ENCODE results near the gene YAF2.
A peak's percentile ranks its signal among the peaks of the same experiment; 100 is the strongest.
"Not testable (repeated sequence)": the region's sequence is repeated elsewhere in the genome, so short reads cannot be mapped to it uniquely, and the experiment has no call there.

The YAF2 gene

GRCh38 chr12:42252645-42253044 is 14.6 kb upstream of the YAF2 start:
- not testable (repeated sequence) for DNase-seq

GRCh38 chr12:42249033-42249432 is 11.0 kb upstream of the YAF2 start:
- not testable (repeated sequence) for DNase-seq

- DNase-seq: no peak
These were observed 2.2 kb upstream of the YAF2 start for GRCh38 chr12:42240131-42240750.

GRCh38 chr12:42237853-42238239 is 202 bp downstream of the YAF2 start:
- no peak for DNase-seq

GRCh38 chr12:42237052-42237852 is 796 bp downstream of the YAF2 start:
- DNase-seq: peak; percentile 77

GRCh38 chr12:42236017-42236416 is 2.0 kb downstream of the YAF2 start:
- DNase-seq: no peak

- DNase-seq: no peak
These were observed 2.6 kb downstream of the YAF2 start for GRCh38 chr12:42235426-42235825.

- no peak for DNase-seq
These were observed 3.1 kb downstream of the YAF2 start for GRCh38 chr12:42234970-42235369.

- not testable (repeated sequence) for DNase-seq
These were observed 10.5 kb downstream of the YAF2 start for GRCh38 chr12:42227525-42227924.

- DNase-seq: not testable (repeated sequence)
These were observed 13.5 kb downstream of the YAF2 start for GRCh38 chr12:42224501-42224900.

- DNase-seq: no peak
These were observed 15.3 kb downstream of the YAF2 start for GRCh38 chr12:42222724-42223123.

- DNase-seq: no peak
These were observed 16.3 kb downstream of the YAF2 start for GRCh38 chr12:42221726-42222125.

- no peak for DNase-seq
These were observed 20.4 kb downstream of the YAF2 start for GRCh38 chr12:42217656-42218055.

GRCh38 chr12:42216737-42217136 is 21.3 kb downstream of the YAF2 start:
- no peak for DNase-seq

- not testable (repeated sequence) for DNase-seq
These were observed 22.3 kb downstream of the YAF2 start for GRCh38 chr12:42215759-42216158.

- no peak for DNase-seq
These were observed 24.1 kb downstream of the YAF2 start for GRCh38 chr12:42213954-42214426.

- DNase-seq: peak; percentile 69
These were observed 25.0 kb downstream of the YAF2 start for GRCh38 chr12:42213023-42213422.

GRCh38 chr12:42208574-42208973 is 29.5 kb downstream of the YAF2 start:
- no peak for DNase-seq

GRCh38 chr12:42204819-42205218 is 33.2 kb downstream of the YAF2 start:
- DNase-seq: no peak

- no peak for DNase-seq
These were observed 33.7 kb downstream of the YAF2 start for GRCh38 chr12:42204362-42204761.

- DNase-seq: no peak
These were observed 37.0 kb downstream of the YAF2 start for GRCh38 chr12:42201063-42201462.

GRCh38 chr12:42199007-42199406 is 39.0 kb downstream of the YAF2 start:
- DNase-seq: no peak

- DNase-seq: no peak
These were observed 41.1 kb downstream of the YAF2 start for GRCh38 chr12:42196723-42197603.
